Measurements from ENCODE around the gene PGAM2.

PGAM2 gene

DNA sequence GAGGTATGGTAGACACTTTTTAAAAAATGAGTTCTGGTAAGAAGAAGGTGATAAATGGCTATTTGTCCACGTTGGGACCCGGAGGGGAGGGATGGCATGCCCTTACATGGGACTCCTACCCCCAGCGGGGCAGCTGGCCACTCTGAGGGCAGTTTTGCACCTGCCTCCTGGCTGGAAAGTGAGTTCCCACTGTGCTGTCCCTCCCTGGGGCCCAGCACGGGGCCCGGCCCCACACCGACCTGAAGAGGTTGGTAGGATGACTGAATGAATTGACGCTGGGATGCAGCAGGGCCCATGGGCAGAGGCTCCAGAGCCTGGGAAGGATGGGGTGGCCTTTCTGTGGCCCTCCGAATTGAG is 38.2 kb upstream of the PGAM2 start:
- DNase-seq, result no peak

DNA sequence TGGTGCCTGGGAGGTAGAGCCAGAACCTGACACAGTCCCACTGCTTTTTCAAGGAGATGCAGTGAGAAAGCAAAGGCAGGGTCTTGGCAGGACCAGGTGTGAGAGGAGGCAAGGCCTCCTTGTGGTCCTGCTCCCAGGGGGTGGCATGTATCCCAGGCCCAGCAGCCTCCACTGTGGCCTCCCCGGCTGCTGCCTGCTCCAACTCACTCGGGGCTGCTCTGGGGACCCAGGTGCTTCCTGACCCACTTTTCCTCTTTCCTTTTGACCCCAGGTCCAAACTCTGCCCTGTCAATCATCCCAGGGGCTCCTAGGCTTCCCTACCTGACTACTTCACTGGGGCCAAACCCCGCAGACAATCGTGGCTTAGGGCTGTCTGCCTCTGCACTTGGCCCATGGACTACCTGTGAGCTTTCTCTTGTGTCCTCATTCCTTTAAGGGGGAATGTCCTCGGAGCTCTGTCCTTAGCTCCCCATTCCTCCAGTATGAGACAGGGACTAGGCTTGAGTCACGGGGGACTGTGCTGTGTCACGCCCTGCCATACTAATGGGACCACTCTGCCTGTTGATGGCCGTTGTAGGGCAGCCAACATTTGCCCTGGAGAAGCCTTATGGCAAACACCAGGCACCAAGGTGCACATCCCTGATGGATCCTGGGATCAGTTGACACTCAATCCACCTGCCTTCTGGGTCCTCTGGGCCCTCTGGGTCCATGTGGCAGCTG is 37.6 kb upstream of the PGAM2 start:
- no peak for DNase-seq

DNA sequence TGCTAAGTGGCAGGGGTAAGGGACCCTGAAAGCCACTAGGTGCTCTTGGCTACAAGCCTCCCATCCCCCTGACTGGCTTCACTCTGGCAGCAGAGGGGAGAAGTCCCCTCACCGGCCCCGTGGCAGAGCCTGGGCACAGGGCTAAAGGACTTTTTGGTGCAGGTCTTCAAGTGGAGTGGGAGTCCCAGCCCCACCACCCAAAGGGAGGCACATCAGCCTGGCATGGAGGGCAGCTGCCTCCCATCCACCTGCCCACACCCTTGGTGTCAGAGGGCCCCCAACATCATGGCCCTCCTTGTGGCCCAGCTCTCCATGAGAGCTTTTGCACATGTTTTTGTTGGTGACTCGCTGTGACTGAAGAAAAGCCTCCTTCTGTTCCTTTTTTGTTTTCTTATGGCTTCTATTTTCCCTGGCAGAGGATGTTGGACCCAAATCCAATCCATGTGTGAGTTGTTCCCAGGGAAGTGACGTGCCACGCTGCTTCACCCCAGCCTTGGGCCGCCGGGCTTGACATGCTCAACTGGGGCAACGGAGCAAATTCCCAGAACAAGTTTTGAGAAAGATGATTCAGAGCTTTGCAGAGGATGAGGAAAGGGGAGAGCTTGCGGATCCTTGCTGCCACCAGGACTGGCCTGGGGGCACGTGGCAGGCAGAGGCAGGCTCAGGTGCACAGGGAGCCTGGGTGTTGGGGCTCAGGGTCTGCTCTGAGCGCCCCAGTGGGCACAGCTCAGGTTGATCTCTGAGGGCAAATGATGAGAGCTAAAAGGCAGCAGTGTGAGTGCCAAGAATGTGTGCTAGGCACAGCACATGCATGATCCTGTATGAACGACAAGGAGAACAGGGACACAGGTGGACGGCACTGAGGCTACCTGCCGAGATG is 36.8 kb upstream of the PGAM2 start:
- DNase-seq, result no peak

DNA sequence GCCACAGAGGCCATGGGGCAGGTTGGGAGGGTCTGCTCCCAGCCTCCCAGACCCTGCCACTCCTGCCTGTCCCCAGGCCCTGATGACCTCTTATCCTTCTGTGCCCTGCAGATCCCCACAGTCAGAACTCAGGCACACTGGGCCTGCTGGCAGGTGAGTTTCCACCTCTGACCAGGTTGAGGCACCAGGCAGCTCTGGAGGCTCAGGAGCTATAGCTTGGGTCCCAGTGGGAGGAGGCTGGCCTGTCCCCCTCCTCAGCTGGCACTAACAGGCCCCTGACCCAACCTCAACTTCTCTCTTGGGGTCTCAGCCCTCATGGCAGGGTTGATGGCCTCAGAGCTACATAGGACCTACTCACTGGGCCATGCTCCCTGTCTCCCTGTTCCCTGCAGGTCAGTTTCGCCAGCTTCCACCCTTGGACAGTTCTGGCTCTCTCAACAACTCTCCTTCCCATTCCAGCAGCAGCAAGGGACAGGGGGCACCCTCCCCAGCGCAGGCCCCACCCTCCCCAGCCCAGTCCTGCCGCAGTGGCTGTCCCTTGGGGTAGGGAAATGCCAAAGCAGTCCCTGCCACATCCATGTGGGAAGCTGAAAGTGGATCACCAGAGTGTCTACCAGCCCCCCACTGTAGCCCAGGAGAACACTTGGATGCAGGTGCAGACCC is 36.1 kb upstream of the PGAM2 start:
- no peak for DNase-seq

DNA sequence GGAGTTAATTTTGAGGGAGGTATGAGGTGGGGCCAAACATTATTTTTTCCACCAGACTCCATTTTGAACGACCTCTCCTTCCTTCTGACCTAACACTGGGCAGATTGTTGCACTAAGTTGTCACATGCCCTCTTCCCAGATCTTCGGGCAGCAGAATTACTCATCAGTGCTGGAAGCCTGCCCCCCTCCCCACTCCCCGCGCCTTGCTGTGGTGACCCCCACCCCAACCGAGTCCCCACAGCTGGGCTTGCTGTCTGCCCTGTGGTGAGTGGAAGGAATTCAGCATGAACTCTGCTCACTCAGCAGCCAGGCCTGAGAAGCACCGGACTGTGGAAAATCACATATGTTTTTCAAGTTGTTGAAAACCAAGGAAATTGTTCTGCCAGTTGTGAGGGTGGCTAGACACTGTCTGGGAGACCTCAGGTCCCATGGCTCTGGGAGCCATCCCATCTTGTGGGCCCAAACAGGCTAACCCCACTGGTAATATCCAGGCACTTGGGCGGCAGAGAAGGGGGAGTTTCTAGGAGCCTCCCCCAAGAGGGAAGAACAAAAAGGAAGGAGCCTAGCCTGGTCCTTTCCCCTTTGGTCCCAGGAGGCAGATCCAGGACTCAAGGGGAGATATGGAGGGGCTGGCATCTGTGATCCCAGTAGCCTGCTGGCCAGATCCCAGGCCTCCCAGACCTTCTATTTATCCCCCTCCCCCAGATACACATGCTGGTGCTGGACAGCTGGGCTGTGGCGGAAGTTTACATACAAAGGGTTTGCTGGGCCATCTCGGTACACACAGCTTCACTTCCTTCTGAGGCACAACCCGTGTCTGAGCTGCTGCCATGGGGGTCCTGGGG is 35.3 kb upstream of the PGAM2 start:
- no peak for DNase-seq

DNA sequence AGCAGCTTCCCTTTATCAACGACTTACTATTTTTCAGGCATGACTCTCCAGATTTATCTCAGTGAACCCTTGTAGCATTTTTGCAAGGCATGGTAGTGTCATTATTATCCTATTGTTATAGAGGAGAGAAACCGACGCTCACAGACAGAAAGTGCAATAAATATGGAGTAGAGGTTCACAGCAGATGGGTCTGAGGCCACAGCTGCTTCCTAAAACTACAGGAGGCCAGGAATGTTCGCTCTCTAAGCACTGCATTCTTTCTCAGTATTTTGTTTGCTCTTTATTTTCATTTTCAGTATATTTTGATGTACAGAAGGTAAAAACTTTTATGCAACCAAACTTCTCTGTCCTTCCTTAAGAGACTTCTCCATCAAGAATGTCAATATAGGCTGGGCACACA is 34.3 kb upstream of the PGAM2 start:
- no peak for DNase-seq

DNA sequence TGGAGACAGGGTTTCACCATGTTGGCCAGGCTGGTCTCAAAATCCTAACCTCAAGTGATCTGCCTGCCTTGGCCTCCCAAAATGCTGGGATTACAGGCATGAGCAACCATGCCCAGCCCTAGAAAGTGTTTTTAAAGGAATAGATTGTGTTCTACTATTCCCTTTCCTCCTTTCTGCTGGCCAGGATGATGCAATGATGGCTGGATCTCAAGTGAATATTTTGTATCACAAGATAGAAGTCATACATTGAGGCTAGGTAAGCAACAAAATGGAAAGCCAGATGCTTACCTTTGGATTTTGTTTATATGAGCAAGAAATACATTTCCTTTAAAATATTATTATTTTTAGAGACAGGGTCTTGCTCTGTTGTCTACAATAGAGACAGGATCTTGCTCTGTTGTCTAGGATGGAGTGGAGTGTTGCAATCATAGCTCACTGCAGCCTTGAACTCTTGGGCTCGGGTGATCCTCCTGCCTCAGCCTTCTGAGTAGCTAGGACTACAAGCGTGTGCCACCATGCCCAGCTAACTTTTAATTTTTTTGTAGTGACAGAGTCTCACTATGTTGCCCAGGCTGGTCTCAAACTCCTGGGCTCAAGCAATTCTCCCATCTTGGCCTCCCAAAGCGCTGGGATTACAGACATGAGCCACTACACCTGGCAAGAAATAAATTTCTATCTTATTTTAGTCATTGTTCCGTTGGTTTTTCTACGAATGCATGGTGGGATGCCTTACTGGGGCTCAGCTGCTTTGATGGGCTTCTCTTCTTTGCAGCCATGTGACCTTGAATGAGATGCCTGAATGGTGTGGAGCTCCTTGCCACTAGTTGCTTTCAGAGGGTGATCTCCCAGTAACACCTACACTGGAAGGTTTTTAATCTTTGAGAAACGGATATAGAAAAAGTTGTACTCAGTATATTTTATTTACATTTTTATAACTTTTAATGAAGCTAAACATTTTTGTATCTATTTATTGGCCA is 33.0 kb upstream of the PGAM2 start:
- no peak for DNase-seq

DNA sequence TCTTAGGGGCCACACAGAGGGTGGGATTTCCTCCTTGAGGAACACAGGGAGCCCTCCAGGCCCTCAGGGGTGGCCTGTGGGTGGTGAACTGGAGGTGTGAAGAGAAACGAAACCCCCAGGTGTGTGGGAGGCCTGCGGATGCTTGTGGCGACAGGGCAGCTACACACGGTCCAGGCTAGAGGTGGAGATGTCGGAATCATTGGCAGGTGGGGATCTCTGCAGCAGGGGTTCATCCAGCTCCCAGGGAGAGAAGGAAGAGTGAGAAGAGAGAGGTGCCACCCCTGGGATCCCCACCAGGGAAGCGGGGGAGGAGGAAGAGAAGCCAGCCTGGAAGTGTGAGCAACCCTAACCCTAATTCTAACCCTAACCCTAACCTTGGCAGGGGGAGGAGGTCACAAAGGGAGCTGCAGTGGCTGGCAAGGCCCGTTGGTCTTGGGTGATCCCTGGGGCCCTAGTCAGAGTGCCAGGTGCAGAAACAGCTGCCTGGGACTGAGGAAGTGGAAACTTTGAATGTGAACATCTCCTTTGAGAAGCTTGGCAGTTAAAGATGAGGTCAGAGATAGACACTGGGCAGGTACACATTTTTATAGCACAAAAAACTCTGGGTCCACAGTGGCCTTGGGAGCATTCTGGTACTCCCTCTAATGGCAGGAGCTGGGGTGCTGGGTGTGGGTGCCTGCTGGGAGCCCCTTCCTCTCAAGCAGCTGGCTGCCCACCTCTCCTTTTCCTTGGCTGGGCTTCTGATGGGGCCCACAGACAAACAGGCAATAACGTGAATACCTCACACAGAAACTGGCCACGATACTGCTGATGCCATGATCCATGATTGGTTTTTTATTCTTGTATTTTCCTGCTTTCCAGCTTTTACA is 31.9 kb upstream of the PGAM2 start:
- peak; percentile 43 for DNase-seq

DNA sequence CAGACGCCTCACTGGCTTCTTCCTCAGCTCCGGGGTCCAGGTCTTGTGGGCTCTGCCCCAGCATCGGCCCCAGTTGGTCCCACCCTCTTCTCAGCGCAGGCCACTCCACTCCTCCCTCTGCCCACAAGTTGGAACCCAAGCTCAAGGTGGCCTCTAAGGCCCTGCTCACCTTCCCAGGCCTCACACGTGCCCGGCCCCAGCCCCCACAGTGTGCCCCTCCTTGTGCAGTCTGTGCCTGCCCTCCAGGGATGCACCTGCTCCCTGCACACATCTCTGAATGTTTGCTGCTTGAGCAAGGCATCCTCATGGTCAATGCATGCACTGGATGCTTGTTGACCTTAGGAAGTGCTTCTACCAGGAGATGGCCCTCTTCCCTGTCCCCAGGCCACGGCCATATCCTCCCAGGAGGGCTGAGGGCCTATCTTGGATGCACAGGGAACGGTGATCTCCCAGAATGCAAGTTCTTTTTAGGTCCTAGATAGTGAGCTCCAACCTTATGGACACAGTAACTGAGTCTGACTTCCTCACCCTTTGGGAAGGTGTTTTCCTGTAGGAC is 31.0 kb upstream of the PGAM2 start:
- no peak for DNase-seq

DNA sequence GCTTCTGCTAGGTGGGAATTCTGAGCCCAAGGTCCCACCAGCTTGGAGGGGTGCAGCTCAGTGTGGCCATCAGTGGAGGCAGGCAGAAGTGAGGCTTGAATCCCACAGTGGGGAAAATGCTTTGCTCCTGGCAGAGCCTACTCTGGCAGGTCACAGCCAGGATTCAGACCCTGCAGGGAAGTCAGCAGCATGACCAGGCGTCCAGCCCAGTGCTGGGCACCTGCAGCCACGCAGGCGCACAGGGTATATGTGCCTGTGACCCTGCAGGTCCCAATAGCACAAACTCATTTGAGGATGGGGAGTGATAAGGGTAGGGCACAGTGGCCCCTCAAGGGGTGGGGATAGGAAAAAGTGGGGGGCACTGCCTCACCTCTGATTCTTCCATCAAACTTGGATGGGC is 30.4 kb upstream of the PGAM2 start:
- no peak for DNase-seq

DNA sequence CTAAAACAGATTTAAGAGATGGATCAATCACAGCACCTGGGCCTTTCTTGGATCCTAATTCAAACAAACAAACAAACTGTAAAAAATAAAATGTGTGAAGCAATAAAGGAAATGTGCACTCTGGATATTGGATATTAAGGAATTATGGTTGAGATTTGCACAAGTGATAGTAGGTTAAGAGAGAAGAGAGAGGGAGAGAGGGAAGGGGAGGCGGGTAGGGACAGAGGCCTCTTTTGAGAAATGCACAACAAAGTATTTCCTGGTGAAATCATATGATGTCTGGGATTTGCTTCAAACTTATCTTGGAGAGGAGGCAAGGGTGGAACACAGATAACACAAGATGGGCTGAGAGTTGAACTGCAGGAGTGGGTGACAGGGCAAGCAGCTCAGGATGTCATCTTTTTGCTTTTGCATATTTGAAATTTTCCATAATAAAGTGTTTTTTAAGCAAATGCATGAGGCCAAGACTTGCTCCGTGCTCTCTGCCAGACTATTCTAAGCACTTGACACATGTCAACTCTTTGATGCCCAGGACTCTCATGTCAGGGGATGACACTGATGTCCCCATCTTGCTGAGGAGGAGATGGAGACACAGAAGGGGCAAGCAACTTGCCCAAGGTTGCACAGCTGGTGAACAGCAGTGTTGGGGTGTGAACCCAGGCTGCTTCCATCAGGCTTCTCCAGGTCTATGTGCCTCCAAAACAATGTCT is 29.7 kb upstream of the PGAM2 start:
- no peak for DNase-seq

DNA sequence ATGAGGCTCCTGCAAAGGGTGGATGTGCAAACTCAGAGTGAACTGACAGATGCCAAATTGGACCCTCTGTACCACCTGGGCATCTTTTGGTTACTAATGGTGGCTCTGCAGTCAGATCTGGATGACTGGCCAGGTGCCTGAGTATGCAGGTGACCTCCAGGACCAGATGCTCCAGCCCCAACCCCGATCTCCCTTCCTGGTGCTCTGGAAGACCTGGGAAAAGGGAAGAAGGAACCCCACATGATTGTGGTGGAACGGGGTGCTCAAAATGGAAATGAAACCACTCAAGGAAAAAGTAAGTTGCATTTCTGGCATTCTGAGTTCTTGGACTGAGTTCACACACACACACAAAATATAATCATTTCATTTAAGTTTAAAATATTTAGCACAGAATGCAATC is 29.0 kb upstream of the PGAM2 start:
- no peak for DNase-seq

DNA sequence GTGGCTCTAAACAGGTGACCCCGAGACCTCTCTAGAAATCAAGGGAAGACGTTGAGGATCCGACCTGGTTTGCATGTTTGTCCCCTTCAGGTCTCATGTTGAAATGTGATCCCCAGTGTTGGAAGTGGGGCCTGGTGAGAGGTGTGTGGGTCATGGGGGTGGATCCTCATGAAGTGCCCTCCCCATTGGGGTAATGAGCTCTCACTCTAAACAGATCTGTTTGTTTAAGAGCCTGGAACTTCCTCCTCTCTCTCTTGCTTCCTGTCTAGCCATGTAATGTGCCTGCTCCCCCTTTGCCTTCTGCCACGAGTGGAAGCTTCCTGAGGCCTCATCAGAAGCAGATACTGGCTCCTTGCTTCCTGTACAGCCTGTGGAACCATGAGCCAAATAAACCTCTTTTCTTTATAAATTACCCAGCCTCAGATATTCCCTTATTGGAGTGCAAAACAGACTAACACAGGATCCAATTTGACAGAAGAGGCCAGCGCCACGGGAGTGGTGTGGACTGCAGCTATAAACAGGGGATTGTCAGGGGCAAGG is 27.8 kb upstream of the PGAM2 start:
- DNase-seq, result no peak

DNA sequence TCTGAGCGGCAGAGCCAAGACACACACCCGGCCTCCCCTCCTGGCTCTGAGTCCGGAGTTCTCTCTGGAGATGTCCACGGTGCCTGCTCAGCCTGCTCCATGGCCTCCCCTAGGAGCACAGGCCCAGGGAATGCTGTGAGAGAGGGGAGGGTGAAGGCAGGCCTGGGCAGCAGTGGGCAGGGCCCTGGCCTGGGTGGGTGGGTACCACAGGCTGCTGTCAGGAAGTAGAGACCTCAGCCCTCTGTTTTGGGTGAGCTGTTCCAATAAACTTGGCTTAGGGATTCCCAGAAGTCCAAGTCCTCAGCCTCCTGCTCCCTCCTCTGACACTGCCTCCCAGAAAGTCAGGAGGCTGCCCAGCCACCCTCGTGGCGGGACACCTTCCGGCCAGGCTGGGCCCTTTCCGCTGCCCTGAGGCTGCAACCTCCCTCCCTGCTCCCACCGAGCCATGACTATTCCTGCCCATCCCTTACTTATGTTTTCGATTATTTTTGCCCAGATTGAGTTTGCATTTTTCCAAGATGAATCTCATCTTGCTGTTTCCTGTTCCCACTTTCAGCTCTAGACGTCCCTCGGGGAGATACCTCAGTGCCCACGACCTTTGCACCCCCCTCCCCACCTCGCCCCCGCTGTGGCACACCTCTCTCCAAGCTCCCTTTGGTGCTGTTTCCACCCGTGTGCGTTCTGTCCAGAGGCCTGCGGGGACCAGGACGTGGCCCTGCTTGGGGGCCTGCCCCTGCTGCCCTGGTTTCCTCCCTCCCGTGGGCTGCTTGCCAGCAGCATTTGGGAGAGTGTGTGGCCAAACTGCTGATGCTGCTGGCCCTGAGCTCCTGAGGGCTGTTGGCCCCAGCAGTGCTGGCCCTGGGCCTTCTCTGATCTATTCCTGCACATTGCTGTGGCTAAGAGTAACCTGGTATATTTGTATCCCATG is 22.8 kb upstream of the PGAM2 start:
- DNase-seq, result no peak

DNA sequence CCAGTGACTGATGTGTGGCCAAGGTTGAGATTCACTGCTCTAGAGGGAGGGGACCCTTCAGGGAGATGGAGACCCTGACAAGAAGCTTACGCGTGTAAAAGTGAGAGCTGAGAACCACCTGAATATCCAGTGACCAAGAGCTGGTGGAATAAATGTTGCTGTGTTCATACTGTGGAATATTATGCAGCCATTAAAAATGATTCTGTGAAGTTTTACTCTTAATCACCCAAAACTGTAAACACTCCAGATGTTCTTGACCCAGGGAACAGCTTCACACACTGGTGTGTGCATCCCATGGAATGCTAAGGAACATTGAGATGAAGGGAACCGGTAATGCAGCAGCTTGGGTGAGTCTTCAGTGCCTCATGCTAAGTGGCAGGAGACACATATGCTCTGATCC is 21.3 kb upstream of the PGAM2 start:
- DNase-seq, result no peak

DNA sequence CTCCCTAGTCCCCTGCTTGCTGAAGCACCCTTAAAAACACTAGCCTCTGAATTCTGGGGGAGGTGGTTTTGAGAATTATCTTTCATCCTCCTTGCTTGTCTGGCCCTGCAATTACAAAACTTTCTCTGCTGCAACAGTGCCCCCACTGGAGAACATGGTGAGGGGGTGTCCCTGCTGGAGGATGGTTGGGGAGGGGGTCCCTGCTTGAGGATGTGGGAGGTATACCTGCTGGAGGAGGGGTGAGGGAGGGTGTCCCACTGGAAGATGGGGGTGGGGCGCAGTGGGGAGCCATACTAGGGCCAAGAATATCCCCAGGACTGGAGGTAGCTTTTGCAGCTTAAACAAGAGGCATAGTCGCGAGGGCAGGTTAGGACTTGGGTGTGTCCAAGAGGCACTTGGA is 20.2 kb upstream of the PGAM2 start:
- no peak for DNase-seq

DNA sequence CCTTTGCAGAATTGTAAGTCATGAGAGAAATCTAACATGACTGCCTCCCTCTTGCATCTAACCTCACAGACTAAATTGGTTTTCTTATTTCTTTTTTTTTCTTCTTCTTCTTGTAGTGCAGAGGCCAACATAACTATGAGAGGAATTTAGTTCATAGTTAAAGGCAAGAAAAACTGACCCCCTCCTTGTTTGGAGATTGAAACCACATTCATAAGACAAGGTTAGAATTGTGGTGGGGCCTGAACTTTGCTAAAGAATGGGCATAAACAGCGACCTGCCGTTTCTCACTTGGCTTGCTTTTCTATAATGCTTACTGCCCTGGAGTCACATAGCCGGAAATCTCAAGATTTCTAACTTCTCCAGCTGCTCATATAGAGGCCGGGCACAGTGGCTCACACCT is 19.3 kb upstream of the PGAM2 start:
- DNase-seq, result no peak

DNA sequence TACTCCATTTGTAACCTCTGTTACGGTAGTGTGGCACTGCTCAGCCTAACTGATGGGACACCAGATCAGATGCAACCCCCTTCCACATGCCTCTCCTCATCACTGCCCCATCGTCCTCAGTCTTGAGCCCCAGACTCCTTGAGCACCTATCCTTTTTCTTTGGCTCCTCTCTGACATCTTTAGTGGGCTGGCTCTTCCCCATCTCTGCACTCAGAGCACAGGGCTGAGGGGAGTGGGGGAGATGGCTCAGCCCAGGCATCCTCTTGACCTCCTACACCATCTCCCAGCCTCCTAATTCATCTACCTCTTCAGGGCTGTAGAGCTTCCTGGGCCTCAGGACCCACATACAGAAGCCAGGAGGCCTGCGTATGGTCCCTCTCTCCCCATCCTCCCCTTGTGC is 18.4 kb upstream of the PGAM2 start:
- no peak for DNase-seq
